Stimulated activated naive CD8-positive, alpha-beta T cell treated with anti-CD3 and anti-CD28 coated beads, Interleukin-15, Interleukin-2, amounts not matched to agents 100 ng/mL and 50 ng/mL, for 24 hours (primary cell): Measurements from ENCODE around the gene LRRC8A.
"Not testable (repeated sequence)": the region's sequence is repeated elsewhere in the genome, so short reads cannot be mapped to it uniquely, and the experiment has no call there.

Experiments
- H3K27ac Mint-ChIP-seq: one replicate; pipeline ENCODE4 v1.8.0; 2021; ENCODE audit warnings: mild to moderate bottlenecking, mixed read lengths
- H3K27me3 Mint-ChIP-seq: one replicate; pipeline ENCODE4 v1.8.0; 2021; ENCODE audit warnings: mixed read lengths
- H3K36me3 Mint-ChIP-seq: one replicate; pipeline ENCODE4 v1.8.0; 2021; ENCODE audit warnings: low read depth, mixed read lengths
- H3K4me1 Mint-ChIP-seq: one replicate; pipeline ENCODE4 v1.8.0; 2021; ENCODE audit warnings: low read depth, mixed read lengths
- H3K4me3 Mint-ChIP-seq: one replicate; pipeline ENCODE4 v1.8.0; 2021; ENCODE audit warnings: mild to moderate bottlenecking, mixed read lengths
- H3K9me3 Mint-ChIP-seq: one replicate; pipeline ENCODE4 v1.8.0; 2021; ENCODE audit warnings: mixed read lengths

LRRC8A gene

DNA sequence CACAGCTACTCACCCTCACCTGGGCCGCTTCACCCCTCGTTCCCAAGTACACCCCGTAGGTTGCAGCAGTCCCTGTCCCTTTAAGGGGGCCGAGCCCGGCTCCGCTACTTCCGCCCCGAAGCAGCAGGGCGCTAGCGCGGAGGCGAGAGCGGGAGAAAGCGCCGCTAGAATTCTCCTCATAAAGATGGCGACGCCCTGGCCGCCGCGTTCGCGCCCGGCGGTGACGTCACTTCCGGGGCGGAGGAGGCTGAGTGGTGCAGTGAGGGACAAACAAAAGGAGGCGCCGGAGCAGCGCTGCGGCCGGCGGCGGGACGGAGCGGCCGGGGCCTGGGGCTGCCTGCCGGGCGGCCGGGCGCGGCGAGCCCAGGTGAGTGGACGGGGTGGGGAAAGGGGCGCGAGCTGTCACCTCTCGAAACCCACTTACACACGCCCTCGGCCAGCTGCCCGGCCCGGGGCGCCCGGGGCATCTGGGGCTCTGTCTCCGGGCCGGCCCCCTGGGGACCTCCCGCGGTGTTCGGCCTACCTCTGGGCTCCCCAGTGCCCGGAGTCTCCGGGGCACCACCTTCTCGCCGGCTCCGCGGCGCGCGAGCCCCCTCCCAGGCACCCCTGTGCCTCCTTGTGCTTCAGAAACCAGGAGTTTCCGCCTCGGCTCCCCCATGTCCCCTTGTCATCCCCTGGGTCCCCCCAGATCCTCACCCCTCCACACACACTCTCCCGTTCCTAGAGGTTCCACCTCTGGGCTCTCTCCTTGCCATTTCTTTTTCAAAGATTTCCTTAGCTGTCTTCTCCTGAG, at the start of gene LRRC8A, which contains the start of gene KYAT1:
Gene LRRC8A, plus strand, starts transcription at position 250 of the 793 bp plus-strand sequence. CDS start 25,032 bp downstream, outside the sequence.
Gene KYAT1, minus strand, starts transcription at position 67 of the 793 bp plus-strand sequence. CDS start 36,545 bp downstream, outside the sequence.
- H3K4me1 Mint-ChIP-seq = peaks cover 43% of the 10 kb centered on the region
- H3K27ac Mint-ChIP-seq = peak within 1 kb of the TSS; percentile 94
- peaks cover 5% of the 10 kb centered on the region for H3K36me3 Mint-ChIP-seq
- H3K4me3 Mint-ChIP-seq = peak within 1 kb of the TSS; percentile 94
- no peaks in the 10 kb centered on the region for H3K9me3 Mint-ChIP-seq
- H3K27me3 Mint-ChIP-seq = no peaks in the 10 kb centered on the region

DNA sequence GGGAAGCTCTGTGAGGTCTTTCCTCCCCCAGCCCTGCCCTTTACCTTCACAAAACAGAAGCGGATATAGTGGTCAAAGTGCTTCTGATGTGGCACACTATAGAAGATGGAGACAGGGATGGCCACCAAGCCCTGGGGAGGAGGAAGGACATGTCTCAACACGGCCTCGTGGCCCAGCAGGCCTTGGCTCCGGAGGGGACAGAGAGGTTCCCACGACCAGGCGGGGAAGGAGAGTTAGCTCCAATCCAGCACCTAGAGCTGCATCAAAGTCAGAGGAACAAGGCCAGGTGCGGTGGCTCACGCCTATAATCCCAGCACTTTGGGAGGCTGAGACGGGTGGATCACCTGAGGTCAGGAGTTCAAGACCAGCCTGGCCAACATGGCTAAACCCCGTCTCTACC, 48.2 kb upstream of the LRRC8A start:
- no peak overlapping the region for H3K27ac Mint-ChIP-seq
- no peaks in the 10 kb centered on the region for H3K27me3 Mint-ChIP-seq
- H3K4me1 Mint-ChIP-seq = peaks cover 14% of the 10 kb centered on the region
- H3K4me3 Mint-ChIP-seq = no peak overlapping the region
- peaks cover 27% of the 10 kb centered on the region for H3K36me3 Mint-ChIP-seq
- H3K9me3 Mint-ChIP-seq = no peaks in the 10 kb centered on the region

DNA sequence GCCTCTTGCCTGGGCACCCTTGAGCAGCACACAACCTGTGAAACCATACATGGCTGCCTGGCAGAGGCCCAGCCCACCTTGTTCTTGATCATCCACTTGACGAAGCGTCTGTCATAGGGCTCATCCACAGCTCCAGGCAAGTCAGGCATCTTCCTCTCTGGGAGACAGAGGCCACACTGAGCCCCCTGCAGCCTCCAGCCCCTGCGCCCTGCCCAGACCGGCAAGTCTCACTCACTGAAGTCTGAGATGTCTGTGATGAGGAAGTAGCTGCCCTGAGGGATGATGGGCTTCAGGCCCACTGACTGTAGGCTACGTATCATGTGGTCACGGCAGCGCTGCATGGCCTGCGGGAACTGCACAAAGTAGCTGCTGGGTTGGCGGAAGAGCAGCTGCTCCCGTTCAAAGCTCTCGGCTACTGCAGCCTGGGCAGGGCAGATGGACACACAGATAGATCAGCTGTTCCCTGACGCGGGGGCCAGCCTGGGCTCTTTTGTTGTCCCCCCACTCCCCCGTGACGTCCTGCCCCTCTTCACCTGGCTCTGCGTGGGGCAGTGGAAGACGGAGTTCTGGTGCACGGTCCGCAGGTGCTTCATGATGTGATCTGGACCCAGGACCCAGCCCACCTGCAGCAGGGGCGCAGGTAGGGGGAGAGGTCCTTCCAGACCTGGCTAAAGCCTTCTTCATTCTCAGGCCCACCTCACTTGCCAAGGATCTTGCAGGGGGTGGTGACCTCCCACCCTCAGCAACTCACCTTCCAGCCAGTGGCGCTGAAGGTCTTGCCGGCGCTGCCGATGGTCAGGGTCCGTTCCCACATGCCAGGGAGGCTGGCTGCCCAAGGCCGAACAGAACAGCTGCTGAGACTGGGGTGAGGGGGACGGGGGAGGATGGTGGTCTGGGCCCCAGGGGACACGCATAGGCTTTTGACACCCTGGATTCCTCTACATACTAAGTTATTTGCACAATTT, 46.4 kb upstream of the LRRC8A start:
- Mint-ChIP-seq H3K9me3 (no peaks in the 10 kb centered on the region), H3K27me3 (no peaks in the 10 kb centered on the region), H3K27ac (no peak overlapping the region), H3K4me1 (no peaks in the 10 kb centered on the region), H3K36me3 (peaks cover 22% of the 10 kb centered on the region), H3K4me3 (no peak overlapping the region)

DNA sequence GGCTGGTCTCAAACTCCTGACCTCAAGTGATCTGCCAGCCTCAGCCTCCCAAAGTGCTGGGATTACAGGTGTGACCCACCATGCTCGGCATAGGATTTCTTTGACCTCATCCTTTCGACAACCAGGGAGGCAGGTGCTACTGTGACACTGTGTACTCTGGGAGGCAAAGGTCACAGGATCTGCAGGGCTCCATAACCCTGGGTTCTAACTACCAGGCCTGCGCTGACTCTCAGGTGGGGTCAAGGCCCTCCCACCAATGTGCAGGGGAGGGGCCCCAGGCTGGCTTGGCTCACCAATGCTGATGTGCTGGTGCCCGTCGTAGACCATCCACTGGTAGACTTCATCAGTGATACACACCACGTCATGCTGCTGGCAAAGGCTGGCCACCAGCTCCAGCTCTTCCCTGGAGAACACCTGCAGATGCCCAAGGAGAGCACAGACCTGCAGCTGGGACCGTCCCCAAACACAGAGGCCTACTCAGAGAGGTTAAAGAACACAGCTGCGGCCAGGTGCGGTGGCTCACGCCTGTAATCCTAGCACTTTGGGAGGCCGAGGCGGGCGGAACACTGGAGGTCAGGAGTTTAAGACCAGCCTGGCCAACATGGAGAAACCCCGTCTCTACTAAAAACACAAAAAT, 45.3 kb upstream of the LRRC8A start:
- Mint-ChIP-seq H3K27ac (no peak overlapping the region), H3K4me3 (no peak overlapping the region), H3K4me1 (no peaks in the 10 kb centered on the region), H3K9me3 (no peaks in the 10 kb centered on the region), H3K27me3 (no peaks in the 10 kb centered on the region), H3K36me3 (peaks cover 22% of the 10 kb centered on the region)

DNA sequence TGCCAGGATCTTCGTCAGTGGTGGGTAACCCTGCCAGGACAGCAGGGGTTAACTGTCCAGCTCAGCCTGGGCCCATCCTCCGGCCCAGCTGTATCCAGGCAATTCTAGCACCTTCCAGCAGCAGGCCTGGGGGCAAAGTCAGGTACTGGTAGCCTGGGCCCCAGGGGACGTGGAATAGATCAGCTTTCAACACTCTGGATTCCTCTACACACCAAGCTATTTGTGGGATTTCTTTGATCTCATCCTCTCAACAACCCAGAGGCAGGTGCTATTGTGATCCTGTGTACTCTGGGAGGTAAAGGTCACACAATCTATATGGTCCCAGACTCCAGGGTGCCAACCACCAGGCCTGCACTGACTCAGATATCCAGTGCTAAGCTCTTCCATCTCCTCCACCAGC, 43.6 kb upstream of the LRRC8A start:
- H3K27ac Mint-ChIP-seq = no peak overlapping the region
- H3K9me3 Mint-ChIP-seq = no peaks in the 10 kb centered on the region
- H3K36me3 Mint-ChIP-seq = peaks cover 20% of the 10 kb centered on the region
- H3K27me3 Mint-ChIP-seq = no peaks in the 10 kb centered on the region
- no peak overlapping the region for H3K4me3 Mint-ChIP-seq
- no peaks in the 10 kb centered on the region for H3K4me1 Mint-ChIP-seq

DNA sequence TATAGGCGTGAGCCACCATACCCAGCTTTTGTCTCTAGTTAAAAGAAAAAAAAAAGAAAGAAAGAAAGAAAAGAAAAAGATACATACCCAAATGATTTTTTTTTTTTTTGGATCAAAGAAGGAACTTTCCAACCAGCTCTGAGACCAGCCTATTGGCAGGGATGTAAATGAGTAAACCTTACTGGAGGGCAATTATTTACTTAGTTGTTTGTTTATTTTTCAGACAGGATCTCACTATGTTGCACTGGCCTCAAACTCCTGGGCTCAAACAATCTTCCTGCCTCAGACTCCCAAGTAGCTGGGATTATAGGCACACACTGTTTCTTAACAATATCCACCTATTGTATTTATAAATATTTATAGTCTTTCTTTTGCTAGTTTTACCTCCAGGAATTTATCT, 41.4 kb upstream of the LRRC8A start:
- Mint-ChIP-seq H3K36me3 (peaks cover 18% of the 10 kb centered on the region), H3K4me1 (no peaks in the 10 kb centered on the region), H3K9me3 (no peaks in the 10 kb centered on the region), H3K27ac (no peak overlapping the region), H3K27me3 (no peaks in the 10 kb centered on the region), H3K4me3 (no peak overlapping the region)

DNA sequence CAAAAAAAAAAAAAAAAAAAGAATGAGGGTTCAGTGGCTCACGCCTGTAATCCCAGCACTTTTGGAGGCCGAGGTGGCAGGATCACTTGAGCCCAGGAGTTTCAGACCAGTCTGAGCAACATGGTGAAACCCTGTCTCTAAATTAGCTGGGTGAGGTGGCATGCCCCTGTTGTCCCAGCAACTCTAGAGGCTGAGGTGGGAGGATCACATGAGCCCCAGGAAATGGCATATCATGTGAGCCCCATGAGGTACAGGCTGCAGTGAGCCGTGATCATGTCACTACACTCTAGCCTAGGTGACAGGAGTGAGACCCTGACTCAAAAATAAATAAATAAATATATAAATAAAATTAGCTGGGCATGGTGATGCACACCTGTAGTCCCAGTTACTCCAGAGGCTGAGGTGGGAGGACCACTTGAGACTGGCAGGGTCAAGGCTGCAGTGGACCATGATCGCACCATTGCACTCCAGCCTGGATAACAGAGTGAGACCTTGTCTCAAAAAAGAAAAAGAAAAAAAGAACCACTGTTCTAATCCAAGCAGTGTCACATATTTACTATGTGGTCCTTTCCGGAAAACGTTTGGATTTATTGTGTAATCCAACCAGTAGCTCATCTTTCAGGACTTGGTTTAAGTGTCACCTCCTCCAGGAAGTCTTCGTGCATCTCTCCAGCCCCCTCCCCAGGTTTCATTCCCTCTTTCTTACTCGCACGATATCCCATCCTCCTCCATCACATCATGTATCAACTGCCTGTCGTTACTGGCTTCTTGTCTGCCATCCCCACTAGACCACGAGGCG, 40.0 kb upstream of the LRRC8A start:
- no peaks in the 10 kb centered on the region for H3K27me3 Mint-ChIP-seq
- no peaks in the 10 kb centered on the region for H3K4me1 Mint-ChIP-seq
- no peaks in the 10 kb centered on the region for H3K9me3 Mint-ChIP-seq
- H3K4me3 Mint-ChIP-seq = no peak overlapping the region
- peaks cover 18% of the 10 kb centered on the region for H3K36me3 Mint-ChIP-seq
- H3K27ac Mint-ChIP-seq = no peak overlapping the region

DNA sequence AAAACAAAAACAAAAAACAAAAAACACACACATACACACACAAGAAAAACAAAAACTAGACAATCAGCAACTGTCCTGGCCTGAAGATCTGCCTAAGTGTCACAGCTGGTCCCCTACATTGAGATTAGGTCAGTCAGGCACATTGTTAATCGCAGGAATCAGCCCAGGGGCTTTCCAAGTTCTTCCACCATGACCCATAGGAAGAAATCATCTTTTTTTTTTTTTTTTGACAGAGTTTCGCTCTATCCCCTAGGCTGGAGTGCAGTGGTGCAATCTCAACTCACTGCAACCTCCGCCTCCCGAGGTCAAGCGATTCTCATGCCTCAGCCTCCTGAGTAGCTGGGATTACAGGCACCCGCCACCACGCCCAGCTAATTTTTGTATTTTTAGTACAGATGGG, 38.8 kb upstream of the LRRC8A start:
- H3K4me1 Mint-ChIP-seq, H3K27me3 Mint-ChIP-seq, H3K4me3 Mint-ChIP-seq, H3K9me3 Mint-ChIP-seq, H3K27ac Mint-ChIP-seq: not testable (repeated sequence)
- H3K36me3 Mint-ChIP-seq = peaks cover 19% of the 10 kb centered on the region

DNA sequence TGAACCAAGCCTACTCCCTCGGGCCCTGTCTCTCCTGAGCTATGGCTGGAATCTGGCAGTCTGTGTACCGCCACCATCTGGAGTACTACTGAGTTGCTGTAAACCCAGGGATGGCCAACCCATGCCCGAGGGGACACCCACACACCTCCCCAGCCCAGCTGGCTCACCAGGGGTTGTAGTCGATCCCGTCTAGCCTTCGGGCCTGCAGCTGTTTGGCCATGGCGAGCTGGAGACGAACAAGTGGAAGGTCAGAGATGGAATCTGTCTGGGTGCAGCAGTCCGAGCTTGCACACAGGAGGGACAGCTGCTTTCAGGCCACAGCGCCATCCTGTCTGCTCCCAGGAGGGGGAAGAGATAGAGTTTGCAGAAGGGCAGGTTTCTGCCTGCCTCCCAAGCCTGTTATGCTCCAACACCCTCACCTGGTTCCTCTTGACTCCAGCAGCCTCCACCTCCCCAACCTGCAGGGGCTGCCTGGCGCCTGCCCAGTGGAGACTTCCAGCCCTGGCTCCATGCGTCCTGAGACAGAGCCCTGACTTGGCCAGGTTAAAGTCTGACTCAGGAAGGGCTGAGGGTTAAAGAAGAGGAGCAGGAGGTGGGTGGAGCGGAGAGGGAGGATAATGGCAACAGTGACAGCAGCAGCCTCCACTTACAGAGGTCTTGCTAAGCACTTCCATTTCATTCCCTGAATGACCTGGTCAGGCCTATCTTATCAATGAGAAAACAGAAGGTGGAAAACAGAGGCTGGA, 36.6 kb upstream of the LRRC8A start:
- Mint-ChIP-seq H3K4me3 (no peak overlapping the region), H3K36me3 (peaks cover 24% of the 10 kb centered on the region), H3K4me1 (no peaks in the 10 kb centered on the region), H3K27ac (no peak overlapping the region), H3K27me3 (no peaks in the 10 kb centered on the region), H3K9me3 (peaks cover 5% of the 10 kb centered on the region)

DNA sequence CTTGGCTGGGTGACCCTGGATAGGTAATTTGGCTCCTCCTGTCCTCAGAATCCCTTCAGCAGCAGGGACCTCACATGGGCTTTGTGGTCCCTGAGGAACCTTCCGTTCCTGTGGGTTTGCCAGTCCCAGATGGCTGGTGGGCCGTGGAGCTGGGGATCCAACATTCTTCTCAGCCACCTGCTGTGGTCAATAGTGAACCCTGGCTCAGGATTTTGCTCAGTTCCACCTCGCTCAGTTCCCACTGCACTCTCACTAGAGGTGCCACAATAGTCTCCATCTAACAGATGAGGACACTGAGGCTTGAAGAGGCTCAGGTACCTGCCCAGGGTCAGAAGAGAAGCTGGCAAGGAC, 35.3 kb upstream of the LRRC8A start:
- H3K27ac Mint-ChIP-seq = no peak overlapping the region

DNA sequence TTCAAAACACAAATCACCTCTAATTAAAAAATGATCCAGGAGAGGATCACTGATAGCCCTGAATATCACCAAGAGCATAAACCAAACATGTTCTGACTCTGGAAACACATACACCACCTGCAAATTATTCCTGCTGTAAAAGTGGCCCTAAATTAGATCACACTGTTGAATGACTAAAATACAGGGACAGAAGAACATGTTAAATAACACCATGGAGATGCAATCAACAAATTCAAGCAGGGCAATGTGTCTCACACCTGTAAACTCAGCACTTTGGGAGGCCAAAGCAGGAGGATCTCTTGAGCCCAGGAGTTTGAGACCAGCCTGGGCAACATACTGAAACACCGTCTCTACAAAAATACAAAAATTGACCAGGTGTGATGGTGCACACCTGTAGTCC, 34.1 kb upstream of the LRRC8A start:
- H3K36me3 Mint-ChIP-seq = peaks cover 40% of the 10 kb centered on the region
- peaks cover 19% of the 10 kb centered on the region for H3K9me3 Mint-ChIP-seq
- no peak overlapping the region for H3K27ac Mint-ChIP-seq
- no peaks in the 10 kb centered on the region for H3K27me3 Mint-ChIP-seq
- no peaks in the 10 kb centered on the region for H3K4me1 Mint-ChIP-seq
- H3K4me3 Mint-ChIP-seq = no peak overlapping the region

More for the DNA sequence above, 35.3 kb upstream of the LRRC8A start:
- Mint-ChIP-seq H3K36me3 (peaks cover 37% of the 10 kb centered on the region), H3K9me3 (peaks cover 18% of the 10 kb centered on the region), H3K27me3 (no peaks in the 10 kb centered on the region), H3K4me3 (no peak overlapping the region), H3K4me1 (no peaks in the 10 kb centered on the region)

DNA sequence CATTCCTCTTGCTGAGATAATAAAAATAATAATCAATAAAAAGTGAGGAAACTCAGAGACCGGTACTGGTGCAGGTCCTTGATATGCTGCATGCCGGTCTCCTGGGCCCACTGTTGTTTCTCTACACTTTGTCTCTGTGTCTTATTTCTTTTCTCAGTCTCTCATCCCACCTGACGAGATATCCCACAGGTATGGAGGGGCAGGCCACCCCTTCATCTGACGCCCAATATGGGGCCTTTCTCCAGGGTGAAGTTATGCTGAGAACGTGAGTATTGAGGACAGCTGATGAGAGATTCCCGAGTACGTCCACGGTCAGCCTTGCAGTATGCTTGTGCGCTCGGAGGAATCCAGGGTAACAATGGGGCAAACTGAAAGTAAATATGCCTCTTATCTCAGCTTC, 30.9 kb upstream of the LRRC8A start:
- H3K4me1 Mint-ChIP-seq, H3K27me3 Mint-ChIP-seq, H3K4me3 Mint-ChIP-seq, H3K27ac Mint-ChIP-seq: not testable (repeated sequence)
- Mint-ChIP-seq H3K36me3 (peaks cover 35% of the 10 kb centered on the region), H3K9me3 (peaks cover 19% of the 10 kb centered on the region)

DNA sequence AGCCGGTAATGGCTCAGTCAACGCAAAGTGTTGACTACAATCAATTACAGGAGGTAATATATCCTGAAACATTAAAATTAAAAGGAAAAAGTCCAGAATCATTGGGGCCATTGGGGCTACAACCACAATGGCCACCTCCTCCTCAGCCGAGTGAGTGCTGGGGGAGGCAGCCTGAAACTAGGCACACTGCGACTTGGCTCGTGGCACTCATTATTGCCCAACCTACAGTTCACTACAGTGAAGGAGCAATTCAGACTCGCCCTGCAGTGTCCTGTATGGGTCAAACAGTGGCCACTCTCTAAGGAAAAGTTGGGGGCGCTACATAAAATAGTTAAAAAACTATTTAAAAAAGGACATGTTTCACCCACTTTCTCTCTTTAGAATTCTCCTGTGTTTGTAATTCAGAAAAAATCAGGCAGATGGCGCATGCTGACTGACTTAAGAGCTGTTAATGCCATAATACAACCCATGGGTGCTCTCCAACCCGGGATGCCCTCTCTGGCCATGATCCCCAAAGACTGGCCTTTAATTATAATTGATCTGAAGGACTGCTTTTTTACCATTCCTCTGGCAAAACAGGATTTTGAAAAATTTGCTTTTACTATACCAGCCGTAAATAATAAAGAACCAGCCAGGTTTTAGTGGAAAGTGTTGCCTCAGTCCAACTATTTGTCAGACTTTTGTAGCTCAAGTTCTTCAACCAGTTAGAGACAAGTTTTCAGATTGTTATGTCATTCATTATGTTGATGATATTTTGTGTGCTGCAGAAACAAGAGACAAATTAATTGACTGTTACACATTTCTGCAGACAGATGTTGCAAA, 29.9 kb upstream of the LRRC8A start:
- H3K4me3 Mint-ChIP-seq, H3K27me3 Mint-ChIP-seq, H3K4me1 Mint-ChIP-seq, H3K27ac Mint-ChIP-seq: not testable (repeated sequence)
- Mint-ChIP-seq H3K36me3 (peaks cover 35% of the 10 kb centered on the region), H3K9me3 (peaks cover 19% of the 10 kb centered on the region)
